H4 (cell line): ENCODE measurements around the gene HYOU1. TPM values are rescaled to one million over a fixed set of nuclear protein-coding genes. Genes with fewer than 3 reads are reported as not detected.
A peak's percentile ranks its signal among the peaks of the same experiment; 100 is the strongest.
"Not testable (repeated sequence)": the region's sequence is repeated elsewhere in the genome, so short reads cannot be mapped to it uniquely, and the experiment has no call there.

Experiments
- DNase-seq: peaks from one replicate; pipeline ENCODE4 v3.0.0-alpha.2; 2015; ENCODE audit warnings: low spot score
- total RNA-seq: library from RNA; depleted of rRNA; stranded (reverse); fragments of >200 nt; shearing (Covaris generic); gene quantifications from 2 replicates; pipeline ENCODE4 v1.2.3, GENCODE V29; 2014

HYOU1 gene
- total RNA-seq, 1 experiment from 2014 or later: 143 TPM

DNA sequence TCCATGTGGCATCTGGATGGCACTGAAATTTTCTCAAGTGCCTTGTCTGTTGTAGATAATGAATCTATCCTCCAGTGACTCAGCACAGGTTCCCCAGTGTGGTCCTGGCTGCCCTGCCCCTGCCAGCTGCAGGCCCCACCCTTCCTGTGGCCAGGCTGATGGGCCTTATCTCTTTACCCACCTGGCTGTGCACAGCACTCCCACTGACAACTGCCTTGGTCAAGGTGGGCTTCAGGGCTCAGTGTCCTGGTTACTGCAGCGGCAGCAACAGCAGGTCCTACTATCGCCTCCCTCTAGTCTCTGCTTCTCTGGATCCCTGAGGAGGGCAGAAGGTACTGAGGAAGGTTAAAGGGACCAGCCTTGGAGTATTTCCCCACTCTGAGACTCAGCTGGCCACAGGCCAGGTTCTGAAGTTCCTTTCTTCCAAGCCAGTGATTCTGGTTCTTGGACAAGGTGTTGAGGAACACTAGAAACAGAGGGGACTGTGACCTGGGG lies 30.8 kb upstream of the HYOU1 start:
- DNase-seq: no peak

DNA sequence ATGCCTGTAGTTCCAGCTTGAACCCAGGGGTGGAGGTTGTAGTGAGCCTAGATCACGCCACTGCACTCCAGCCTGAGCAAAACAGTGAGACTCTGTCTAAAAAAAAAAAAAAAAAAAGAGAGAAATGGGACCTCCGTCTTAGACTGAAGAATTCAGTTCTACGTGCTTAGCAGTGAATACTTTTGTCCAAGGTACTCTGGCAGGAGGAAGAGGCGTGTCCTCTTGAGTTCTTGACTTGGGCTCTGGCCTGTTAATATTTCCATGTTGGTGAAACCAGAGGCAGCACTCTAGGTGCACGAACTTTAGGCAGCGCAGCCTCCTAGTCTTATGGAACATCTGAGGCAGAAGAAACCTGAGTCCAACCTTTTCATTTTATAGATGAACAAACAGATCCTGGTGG lies 30.1 kb upstream of the HYOU1 start:
- DNase-seq: no peak

DNA sequence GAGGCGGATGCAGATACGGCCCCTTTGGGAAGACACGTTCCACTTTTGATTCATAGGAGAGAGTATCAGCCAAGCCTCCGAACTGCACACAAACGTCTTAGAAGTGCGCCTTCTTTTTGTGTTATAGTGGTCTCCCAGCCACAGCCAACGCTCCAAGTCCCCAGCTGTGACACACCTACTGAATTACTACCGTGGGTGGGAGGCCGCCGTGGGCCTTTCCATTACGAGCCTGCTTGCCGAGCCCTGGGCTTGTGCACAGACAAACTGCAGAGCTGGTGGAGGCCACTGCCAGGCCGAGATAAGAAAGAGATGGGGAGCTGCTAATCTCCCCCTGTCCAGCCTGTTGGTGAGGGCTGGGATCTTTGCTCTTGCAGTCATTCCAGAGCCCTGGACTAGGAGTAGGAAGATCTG lies 28.4 kb upstream of the HYOU1 start:
- DNase-seq: no peak

DNA sequence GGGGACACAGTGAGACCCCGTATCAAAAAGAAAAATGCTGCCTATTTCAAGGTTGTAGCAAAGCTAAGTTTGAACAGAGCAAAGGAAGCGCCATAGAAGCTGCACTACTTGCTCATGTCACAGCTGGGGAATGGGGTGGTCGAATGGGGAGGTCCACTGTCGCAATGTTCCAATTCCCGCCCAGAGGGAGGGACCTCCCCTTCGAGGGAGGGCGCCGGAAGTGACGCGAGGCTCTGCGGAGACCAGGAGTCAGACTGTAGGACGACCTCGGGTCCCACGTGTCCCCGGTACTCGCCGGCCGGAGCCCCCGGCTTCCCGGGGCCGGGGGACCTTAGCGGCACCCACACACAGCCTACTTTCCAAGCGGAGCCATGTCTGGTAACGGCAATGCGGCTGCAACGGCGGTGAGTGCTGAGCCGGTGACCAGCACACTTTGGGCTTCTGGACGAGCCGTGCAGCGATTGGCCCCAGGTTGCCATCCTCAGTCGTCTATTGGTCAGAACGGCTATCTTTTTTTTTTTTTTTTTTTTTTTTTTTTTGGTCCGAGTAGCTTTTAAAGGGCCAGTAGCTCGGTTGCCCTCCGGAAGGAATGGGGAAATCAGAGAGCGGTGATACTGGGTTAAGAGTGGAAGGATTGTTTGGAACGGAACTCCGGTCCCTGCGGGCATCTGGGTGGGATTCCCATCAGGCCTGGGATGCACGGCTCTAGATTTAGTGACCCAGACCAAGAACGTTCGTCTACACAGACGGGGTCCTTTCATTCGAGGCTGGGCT lies 27.8 kb upstream of the HYOU1 start, which contains the start of gene HMBS:
Gene HMBS, plus strand, starts transcription at position 219 of the 774 bp plus-strand sequence. Its CDS starts 153 bp downstream, at position 372.
- DNase-seq: peak; percentile 93

DNA sequence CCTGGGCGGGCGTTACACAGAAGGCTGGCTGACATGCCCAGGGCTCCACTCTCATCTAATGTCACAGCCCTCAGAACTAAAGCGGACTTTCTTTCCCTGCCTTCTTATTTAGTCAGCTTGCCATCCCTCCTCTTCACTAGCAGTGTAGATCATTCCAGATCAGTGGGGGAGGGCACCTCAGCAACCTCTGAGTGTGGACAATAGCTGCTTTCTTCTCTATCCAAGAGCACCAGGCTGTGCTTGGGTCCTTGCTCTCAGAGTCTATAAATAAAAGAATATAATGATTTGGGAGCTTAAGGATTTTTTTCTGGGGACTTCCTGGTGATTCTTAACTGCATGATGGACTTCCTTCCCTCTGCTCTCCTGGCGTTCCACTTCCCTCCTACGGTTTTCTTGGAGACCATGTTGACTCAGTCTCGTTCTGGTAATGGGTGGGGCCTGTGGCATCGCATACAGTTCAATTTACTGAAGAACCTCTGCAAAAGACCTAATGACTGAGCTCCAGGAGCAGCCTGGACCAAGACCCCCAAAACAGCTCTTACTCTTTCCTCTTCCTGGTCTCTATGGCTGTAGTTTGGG lies 24.8 kb upstream of the HYOU1 start:
- DNase-seq: no peak

DNA sequence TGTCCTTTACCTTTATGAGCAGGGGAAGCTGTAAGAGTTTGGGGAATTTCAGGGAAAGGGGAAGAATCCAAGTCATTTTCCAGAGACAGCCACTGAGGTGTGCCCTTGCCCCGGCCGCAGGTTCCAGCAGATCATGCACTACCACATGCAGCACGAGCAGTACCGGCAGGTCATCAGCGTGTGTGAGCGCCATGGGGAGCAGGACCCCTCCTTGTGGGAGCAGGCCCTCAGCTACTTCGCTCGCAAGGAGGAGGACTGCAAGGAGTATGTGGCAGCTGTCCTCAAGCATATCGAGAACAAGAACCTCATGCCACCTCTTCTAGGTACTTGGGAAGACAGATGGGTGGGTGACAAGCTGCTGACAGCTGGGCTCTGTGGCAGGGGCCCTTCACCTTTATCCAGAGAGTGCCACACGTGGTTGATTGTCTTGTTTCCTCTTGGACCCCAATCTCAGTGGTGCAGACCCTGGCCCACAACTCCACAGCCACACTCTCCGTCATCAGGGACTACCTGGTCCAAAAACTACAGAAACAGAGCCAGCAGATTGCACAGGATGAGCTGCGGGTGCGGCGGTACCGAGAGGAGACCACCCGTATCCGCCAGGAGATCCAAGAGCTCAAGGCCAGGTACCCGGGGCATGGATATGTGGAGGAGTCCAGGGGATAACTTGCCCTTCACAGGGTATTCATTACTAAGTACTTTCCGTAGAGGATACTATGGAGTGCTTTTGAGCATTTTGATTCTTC lies 21.8 kb upstream of the HYOU1 start:
- DNase-seq: no peak

DNA sequence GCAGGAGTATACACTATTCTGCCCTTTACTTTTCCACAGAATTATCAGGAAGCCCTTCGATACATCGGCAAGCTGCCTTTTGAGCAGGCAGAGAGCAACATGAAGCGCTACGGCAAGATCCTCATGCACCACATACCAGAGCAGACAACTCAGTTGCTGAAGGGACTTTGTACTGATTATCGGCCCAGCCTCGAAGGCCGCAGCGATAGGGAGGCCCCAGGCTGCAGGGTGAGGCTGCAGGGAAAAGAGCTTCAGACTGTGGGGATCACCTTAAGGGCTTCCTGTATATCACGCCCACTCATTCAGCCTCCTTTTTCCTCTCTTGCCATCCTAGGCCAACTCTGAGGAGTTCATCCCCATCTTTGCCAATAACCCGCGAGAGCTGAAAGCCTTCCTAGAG lies 20.8 kb upstream of the HYOU1 start:
- DNase-seq: no peak

DNA sequence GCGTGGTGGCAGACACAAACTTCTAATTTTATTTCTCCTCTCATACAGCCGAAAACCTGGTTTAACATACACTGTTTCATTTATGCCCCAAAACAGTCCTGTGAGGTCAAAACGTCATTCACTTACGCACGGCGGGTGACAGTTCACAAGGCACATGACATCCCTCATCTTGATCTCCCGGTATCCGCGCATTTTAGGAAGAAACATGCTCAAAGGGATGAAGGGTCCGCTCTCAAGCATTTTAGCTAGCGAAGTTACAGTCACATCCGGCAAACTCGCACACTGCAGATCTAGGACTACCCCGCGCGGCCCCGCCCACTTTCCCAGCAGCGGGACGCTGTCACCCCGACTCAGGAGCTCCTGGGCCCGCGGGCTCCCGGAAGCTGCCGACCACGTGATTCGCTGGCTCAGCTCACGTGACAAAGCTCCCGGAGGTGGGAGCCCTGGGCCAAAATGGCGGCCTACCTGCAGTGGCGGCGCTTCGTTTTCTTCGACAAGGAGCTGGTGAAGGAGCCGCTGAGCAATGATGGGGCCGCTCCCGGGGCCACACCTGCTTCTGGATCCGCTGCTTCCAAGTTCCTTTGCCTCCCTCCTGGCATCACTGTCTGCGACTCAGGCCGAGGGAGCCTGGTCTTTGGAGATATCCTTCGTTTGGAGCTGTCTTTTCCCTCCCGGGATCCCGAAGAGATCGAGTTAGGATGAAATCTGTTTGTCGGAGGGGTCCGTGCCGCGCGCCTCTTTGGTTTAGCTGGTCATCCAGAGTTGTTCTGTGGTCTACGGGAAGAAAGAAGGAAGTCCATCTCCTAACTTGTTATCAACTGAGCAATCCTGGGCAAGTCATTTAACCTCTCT lies 10.6 kb upstream of the HYOU1 start, which contains the start of gene VPS11:
Gene VPS11, plus strand, starts transcription at position 448 of the 852 bp plus-strand sequence. Its CDS starts 6 bp downstream, at position 454.
- DNase-seq: peak; percentile 93

DNA sequence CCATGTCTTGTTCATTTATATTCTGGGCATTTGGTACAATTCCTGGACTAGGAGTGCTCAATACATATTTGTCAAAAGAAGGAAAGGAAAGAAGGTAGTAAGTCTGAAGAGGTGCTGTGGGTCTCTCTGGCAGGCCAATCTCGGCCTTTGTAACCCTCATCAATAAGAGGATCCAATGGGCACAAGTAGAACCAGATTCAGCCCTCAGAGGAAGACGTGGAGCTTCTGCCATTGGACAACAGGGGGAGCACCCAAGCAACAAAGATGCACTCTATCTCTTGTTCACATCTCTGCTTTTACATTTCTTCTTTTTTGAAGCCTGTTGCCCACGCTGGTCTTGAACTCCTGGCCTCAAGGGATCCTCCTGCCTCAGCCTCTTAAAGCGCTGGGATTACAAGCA lies 8.4 kb upstream of the HYOU1 start:
- DNase-seq: peak; percentile 33

DNA sequence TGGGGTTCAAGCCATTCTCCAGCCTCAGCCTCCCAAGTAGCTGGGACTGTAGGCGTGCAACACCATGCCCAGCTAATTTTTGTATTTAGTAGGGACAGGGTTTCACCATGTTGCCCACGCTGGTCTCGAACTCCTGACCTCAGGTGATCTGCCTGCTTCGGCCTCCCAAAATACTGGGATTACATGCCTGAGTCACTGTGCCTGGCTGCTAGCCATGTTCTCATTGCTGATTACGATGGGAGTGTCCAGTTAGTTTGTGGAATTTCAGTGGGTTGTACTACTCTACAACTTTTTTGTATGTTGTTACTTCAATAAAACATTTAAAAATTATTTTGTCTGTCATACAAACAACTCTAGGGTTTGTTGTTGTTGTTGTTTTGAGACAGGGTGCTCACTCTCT lies 5.8 kb upstream of the HYOU1 start:
- DNase-seq: peak; percentile 61

DNA sequence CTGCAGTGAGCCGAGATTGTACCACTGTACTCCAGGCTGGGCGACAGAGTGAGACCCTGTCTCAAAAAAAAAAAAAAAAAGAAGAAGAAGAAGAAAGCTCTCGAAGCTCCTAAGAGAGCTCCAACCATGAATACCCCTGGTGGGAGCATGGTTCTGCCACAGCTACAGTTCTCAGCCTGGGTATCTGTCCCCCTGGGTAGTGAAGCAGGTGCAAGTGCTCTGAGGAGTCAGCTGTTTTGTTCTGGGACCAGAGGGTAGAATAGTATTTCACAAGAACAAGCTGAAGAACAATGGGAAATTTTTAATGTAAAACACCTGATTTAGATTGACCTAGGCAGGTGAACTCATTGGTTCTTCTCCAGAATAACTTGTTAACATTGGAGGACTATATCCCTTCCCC lies 4.3 kb upstream of the HYOU1 start:
- no peak for DNase-seq

DNA sequence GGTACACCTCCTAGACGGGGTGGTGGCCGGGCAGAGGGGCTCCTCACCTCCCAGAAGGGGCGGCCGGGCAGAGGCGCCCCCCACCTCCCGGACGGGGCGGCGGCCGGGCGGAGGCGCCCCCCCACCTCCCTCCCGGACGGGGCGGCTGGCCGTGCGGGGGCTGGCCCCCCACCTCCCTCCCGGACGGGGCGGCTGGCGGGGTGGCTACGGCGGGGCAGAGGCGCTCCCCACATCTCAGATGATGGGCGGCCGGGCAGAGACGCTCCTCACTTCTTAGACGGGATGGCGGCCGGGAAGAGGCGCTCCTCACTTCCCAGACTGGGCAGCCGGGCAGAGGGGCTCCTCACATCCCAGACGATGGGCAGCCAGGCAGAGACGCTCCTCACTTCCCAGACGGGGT lies 2.1 kb upstream of the HYOU1 start:
- DNase-seq: not testable (repeated sequence)

DNA sequence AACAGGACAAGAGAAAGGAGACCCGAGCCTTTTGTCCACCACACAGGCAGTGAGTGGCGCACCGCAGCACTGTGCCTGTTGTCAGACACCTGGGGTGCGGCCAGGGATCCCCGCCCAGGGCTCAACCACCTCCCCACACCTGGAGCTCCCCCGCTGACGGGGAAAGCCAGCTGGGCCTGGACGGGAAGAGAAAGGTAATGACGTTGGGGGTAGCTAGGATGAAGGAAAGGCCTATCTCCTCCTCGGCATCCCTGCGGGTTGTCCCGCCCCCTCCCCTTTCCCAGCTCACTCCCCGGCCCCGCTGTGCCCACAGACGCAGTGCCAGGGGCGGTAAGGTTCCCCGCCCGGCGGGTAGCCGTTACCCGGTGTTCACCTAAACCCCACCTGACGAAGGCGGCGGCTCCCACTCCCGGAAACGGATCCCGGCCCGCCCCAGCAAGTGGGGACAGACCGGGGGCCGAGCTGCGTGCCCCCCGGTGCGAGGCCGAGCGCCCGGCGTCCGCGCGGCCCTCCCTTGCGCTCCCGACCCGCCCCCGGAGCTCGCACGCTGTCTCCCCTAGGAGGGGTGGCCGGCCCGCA lies 495 bp downstream of the HYOU1 start:
- no peak for DNase-seq

DNA sequence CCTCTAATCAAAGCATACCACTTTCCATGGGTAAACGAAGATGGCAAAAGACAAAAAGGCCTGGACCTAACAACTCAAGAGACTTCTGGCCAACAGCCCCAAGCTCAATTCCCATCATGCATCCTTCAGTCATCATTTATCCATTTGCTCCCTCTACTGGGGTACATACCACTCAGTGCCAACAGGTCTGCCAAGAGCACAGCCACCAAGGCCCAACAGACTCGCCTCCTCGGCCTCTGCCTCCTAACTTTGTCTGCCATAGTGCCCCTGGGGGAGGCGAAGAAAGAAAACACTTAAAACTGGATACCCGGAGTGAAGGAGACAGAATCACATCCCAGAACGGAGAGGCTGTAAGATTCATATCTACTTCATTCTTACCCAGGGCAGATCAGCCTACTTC lies 1.1 kb downstream of the HYOU1 start:
- no peak for DNase-seq

DNA sequence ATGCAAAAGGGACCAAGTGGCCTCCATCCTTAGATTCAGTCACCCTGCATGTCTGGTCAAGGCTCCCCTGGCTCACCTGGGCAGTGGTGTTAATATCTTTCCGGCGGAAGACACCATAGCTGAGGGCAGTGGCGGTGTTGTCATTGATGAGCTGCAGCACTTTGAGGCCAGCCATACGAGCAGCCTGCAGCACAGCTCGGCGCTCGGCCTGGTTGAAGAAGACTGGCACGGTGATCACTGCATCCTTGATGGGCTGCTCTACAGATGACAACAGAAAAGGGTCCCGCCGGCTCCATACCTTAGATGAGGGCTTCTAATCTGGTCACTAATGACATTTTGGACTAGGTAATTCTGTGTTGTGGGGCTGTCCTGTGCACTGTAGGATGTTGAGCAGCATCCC lies 2.6 kb downstream of the HYOU1 start:
- no peak for DNase-seq

DNA sequence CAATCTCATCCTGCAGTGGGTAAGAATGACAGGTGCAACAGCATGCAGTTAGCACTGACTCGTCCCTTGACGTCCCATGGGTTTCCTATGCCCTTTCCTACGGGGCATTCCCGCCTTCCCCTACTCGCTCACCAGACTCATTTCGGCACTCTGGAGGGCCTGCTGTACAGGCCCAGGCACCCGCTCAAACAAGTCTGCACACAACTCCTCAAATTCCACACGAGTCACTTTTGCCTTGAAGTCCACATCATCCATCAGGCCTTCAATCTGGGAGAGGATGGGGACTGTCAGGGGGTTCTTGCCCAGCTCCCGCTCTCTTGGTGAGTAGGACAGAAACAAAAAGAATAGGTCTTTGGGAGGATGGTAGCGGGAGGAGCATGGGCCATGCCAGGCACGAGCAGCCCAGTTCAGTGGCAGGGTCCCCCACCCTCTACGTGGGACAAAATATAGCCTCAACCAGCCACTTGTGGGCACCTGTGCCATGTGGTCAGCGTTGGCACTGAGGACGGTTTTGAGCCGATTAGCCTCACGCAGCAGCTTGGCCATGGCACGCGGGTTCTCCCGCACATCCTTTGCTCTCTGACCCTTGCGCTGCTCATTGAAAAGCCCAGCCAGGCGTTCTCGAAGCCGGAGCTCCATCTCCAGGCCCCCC lies 4.7 kb downstream of the HYOU1 start:
- DNase-seq: no peak

DNA sequence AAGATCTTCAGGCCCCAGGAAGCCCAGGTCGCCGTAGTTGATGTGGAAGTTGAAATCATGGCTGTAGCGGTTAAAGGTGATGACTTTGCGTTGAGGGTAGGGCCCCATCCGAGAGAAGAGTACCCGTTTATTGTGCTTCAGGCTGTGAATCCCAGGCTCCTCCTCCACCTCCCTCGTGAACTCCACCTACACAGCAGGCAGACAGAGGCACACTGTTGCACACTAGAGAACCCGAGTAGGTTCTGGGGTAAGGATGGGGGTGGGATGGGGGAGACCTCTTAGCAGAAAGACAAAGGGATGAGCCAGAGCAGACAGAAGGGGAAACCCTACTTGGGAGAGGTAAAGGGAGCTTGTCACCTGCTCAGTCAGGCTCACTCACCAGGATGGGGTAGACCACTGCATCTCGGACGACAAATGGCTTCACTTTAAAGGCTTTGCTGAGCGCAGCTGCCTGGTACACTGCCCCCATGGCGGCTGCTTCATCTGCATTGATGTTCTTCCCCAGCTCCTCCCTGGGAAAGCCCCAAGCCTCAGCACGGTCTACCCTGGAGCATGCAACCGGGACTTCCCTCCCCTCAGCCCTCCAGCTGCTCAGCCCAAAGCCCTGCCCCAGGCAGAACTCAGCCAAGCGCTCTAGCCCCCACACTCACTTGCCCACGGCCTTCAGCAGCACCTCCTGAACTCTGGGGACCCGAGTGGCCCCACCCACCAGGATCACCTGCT lies 5.4 kb downstream of the HYOU1 start:
- no peak for DNase-seq

DNA sequence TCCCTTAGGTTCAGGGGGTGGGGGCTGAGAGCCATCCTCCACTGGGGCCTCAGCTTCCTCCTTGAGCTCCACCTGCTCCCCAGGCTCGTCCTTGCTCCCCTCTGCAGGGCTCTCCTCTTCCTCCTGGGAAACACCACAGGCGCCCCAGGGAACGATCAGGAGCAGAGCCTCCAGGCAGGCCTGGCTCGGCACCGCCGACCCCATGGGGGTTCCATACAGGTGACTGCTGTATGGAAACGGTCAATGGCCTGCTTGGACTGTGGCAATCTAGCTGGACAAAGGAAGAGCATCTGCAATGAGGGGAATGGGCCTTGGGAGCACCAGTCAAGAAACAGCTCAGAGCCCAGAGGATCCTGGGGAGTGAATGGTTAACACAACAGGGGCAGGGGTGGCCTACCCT lies 7.9 kb downstream of the HYOU1 start:
- DNase-seq: no peak

DNA sequence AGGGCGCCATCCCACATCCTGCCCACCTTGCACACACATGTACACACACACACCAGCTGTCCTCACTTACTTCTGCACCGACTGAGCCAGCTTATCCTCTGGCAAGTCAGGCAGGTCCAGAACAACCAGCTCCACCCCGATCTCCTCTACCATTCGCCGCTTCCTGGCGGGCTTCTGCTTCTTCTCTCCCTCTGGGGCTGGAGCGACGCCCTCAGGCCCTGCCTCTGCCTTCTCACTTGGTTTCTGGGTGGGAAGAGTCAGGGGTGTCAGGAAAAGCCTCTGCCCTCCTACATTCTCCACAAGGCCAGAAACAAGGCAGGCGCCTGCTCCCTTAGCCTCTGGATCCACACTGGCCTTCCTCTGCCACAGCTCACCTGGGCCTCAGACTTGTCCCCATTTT lies 8.4 kb downstream of the HYOU1 start:
- no peak for DNase-seq

DNA sequence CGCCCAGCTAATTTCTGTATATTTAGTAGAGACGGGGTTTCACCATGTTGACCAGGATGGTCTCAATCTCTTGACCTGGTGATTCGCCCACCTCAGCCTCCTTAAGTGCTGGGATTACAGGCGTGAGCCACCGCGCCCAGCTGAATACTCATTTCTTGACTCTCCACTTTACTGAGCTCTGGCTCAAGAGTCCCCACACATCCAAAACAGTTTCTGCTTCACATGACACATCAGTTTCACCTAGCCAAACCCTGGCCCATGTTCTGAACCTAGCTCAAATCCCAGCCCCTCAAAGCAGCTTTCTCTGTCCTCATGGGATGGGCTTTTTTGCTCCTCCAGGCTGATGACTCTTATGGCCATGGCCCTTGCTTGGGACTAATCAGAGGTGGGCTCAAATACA lies 9.8 kb downstream of the HYOU1 start:
- no peak for DNase-seq
